OCI-LY1 (cell line): ENCODE measurements around the gene TIRAP.

ENCODE experiments used
- H2AFZ ChIP-seq: fragments of 200-600 bp; sonication (generic), shearing (Covaris generic); 2 replicates; pipeline ENCODE4 v1.6.0; 2014; ENCODE audit warnings: antibody characterized with exemption, mild to moderate bottlenecking, low read length
- H3F3A ChIP-seq: fragments of 200-600 bp; sonication (generic), shearing (Covaris generic); 2 replicates; pipeline ENCODE4 v1.6.0; 2014; ENCODE audit warnings: mild to moderate bottlenecking, antibody characterized with exemption, low read length, moderate library complexity; ENCODE audit not compliant: insufficient read depth
- H3K27ac ChIP-seq: fragments of 200-600 bp; sonication (generic); 2 replicates; pipeline ENCODE4 v1.5.1; 2014; ENCODE audit warnings: low read length, mixed run types, mild to moderate bottlenecking, low read depth; ENCODE audit not compliant: poor library complexity, severe bottlenecking
- H3K27me3 ChIP-seq: fragments of 200-600 bp; sonication (generic); 2 replicates; pipeline ENCODE4 v1.6.0; 2014; ENCODE audit warnings: antibody characterized with exemption, mild to moderate bottlenecking, low read length, moderate library complexity; ENCODE audit not compliant: insufficient read depth
- H3K36me3 ChIP-seq: fragments of 200-600 bp; sonication (generic); 2 replicates; pipeline ENCODE4 v1.6.1; 2014; ENCODE audit warnings: mild to moderate bottlenecking, antibody characterized with exemption, low read length, moderate library complexity, mixed read lengths; ENCODE audit not compliant: insufficient read depth
- H3K4me1 ChIP-seq: fragments of 200-600 bp; sonication (generic); 2 replicates; pipeline ENCODE4 v1.5.1; 2014; ENCODE audit warnings: mild to moderate bottlenecking, low read length, moderate library complexity; ENCODE audit not compliant: insufficient read depth, severe bottlenecking
- H3K4me2 ChIP-seq: fragments of 200-600 bp; sonication (generic), shearing (Covaris generic); 2 replicates; pipeline ENCODE4 v1.6.1; 2014; ENCODE audit warnings: low read length
- H3K4me3 ChIP-seq: fragments of 200-600 bp; sonication (generic); 2 replicates; pipeline ENCODE4 v1.5.1; 2014; ENCODE audit warnings: low read length, low read depth, mild to moderate bottlenecking, mixed read lengths; ENCODE audit not compliant: poor library complexity, severe bottlenecking
- H3K79me2 ChIP-seq: fragments of 200-600 bp; shearing (Covaris generic); 2 replicates; pipeline ENCODE4 v1.6.1; 2016; ENCODE audit warnings: mixed run types, low read length, mixed read lengths; ENCODE audit not compliant: insufficient read depth
- H3K9ac ChIP-seq: fragments of 200-600 bp; sonication (generic), shearing (Covaris generic); 2 replicates; pipeline ENCODE4 v1.6.1; 2014; ENCODE audit warnings: mild to moderate bottlenecking, low read length, mixed read lengths
- H3K9me2 ChIP-seq: fragments of 200-600 bp; sonication (generic), shearing (Covaris generic); 2 replicates; pipeline ENCODE4 v1.6.1; 2014; ENCODE audit warnings: low read depth, mild to moderate bottlenecking, low read length, mixed read lengths
- H3K9me3 ChIP-seq: fragments of 200-600 bp; shearing (Covaris generic); 2 replicates; pipeline ENCODE4 v1.6.1; 2014; ENCODE audit warnings: low read length, mixed read lengths
- H4K20me1 ChIP-seq: fragments of 200-600 bp; sonication (generic), shearing (Covaris generic); 2 replicates; pipeline ENCODE4 v1.6.0; 2016; ENCODE audit warnings: mild to moderate bottlenecking, low read length; ENCODE audit not compliant: insufficient read depth
- CTCF ChIP-seq: fragments of 200-600 bp; sonication (generic), shearing (Covaris generic); IDR thresholded peaks from 2 replicates; pipeline ENCODE4 v1.5.1; 2017; ENCODE audit warnings: mild to moderate bottlenecking, antibody characterized with exemption, low read length, moderate library complexity, mixed read lengths
- EZH2 ChIP-seq: fragments of 200-600 bp; sonication (generic), shearing (Covaris generic); IDR thresholded peaks from 2 replicates; pipeline ENCODE4 v1.8.0; 2017; ENCODE audit warnings: borderline replicate concordance, mixed run types, mild to moderate bottlenecking, antibody characterized with exemption, low read length, moderate library complexity, mixed read lengths

The TIRAP gene

GRCh38 chr11:126328001-126328390 lies 45.1 kb downstream of the TIRAP start:
- TF ChIP-seq EZH2 (no peak), CTCF (no peak)
- peaks cover 15% of the 10 kb centered on the region for H3K36me3 ChIP-seq
- H3K9ac ChIP-seq, result no peak overlapping the region
- no peaks in the 10 kb centered on the region for H3K9me2 ChIP-seq
- no peak overlapping the region for H3K4me2 ChIP-seq
- H3K27me3 ChIP-seq, result no peaks in the 10 kb centered on the region
- H3K27ac ChIP-seq, result no peak overlapping the region
- H3K4me1 ChIP-seq, result no peaks in the 10 kb centered on the region
- no peaks in the 10 kb centered on the region for H3K79me2 ChIP-seq
- H2AFZ ChIP-seq, result no peak overlapping the region
- no peaks in the 10 kb centered on the region for H3F3A ChIP-seq
- H3K9me3 ChIP-seq, result no peaks in the 10 kb centered on the region
- H4K20me1 ChIP-seq, result no peaks in the 10 kb centered on the region
- H3K4me3 ChIP-seq, result no peak overlapping the region

- no peak overlapping the region for H2AFZ ChIP-seq
- no peak overlapping the region for H3K9ac ChIP-seq
- no peaks in the 10 kb centered on the region for H3K79me2 ChIP-seq
- H3K36me3 ChIP-seq, result peaks cover 20% of the 10 kb centered on the region
- no peaks in the 10 kb centered on the region for H3K4me1 ChIP-seq
- no peaks in the 10 kb centered on the region for H4K20me1 ChIP-seq
- no peaks in the 10 kb centered on the region for H3K27me3 ChIP-seq
- no peaks in the 10 kb centered on the region for H3K9me3 ChIP-seq
- no peaks in the 10 kb centered on the region for H3F3A ChIP-seq
- TF ChIP-seq CTCF, result no peak
- H3K4me3 ChIP-seq, result no peak overlapping the region
- no peaks in the 10 kb centered on the region for H3K9me2 ChIP-seq
- H3K27ac ChIP-seq, result no peak overlapping the region
- H3K4me2 ChIP-seq, result no peak overlapping the region
These were observed 45.6 kb downstream of the TIRAP start for GRCh38 chr11:126328444-126328843.

GRCh38 chr11:126328938-126329643 lies 46.2 kb downstream of the TIRAP start:
- H3K9me2 ChIP-seq, result no peaks in the 10 kb centered on the region
- H3K9me3 ChIP-seq, result no peaks in the 10 kb centered on the region
- H2AFZ ChIP-seq, result no peak overlapping the region
- no peak for TF ChIP-seq EZH2
- TF ChIP-seq CTCF, result no peak
- no peaks in the 10 kb centered on the region for H3K27me3 ChIP-seq
- H3K4me2 ChIP-seq, result no peak overlapping the region
- no peak overlapping the region for H3K4me3 ChIP-seq
- no peaks in the 10 kb centered on the region for H3F3A ChIP-seq
- no peaks in the 10 kb centered on the region for H3K79me2 ChIP-seq
- no peaks in the 10 kb centered on the region for H4K20me1 ChIP-seq
- H3K9ac ChIP-seq, result no peak overlapping the region
- H3K27ac ChIP-seq, result no peak overlapping the region
- no peaks in the 10 kb centered on the region for H3K4me1 ChIP-seq
- H3K36me3 ChIP-seq, result peaks cover 24% of the 10 kb centered on the region
